GOT3 (cell line): ENCODE measurements around the gene ZBTB49.

Experiments
- DNase-seq: peaks from one replicate; lab custom pipeline; 2025; ENCODE audit warnings: mixed read lengths; lab: John Stamatoyannopoulos, UW

The ZBTB49 gene

DNA sequence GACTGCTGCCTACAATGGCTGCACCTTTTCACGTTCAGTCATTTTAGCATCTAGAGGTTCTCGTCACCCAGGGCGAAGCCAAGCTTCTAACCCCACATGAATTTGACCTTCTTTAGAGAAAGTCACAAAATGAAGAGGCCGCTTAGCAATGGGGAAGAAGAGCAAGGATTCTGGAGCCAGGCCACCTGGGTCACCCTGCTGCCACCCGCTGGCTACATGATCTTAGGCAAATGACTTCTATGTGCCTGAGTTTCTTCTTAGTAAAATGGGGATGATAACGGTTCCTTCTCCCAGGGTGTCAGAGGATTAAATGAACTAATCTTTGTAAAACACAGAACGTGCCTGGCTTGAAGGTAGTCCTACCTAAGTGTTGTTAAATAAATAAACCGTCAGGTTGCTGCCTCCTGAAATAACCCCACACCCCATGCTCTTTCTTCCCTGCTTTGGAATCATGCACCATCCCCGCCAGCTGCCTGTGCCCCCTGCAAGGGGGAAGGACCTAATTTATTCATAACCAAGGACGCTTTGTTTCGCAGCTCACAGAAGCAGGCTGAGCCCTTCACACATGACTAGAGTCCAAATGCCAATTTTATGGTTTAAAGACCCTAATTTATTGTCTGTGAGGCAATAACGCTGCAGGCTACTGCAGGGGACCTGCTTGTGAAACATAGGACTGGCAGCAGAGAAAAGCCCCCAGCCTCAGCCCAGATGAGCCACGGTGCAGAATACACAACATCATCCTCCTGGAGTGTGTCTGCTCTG lies 68.2 kb downstream of the ZBTB49 start:
- no peak for DNase-seq

DNA sequence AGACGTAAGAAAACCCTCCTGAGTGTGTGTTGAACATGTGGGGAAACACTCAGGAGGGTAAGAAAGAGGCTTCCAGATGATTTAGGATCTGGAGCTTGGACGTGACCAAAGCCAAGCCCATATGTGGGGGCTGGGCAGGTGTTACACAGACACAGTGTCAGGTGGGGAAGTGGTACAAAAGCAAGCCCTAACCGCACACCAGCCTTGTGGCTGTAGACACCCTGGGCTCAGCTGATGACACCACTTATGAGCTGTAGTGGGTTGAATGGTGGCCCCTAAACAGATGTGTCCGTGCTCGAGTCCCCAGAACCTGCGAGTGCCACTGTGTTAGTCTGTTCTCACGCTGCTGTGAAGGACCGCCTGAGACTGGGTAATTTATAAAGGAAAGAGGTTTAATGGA lies 71.8 kb downstream of the ZBTB49 start:
- no peak for DNase-seq

DNA sequence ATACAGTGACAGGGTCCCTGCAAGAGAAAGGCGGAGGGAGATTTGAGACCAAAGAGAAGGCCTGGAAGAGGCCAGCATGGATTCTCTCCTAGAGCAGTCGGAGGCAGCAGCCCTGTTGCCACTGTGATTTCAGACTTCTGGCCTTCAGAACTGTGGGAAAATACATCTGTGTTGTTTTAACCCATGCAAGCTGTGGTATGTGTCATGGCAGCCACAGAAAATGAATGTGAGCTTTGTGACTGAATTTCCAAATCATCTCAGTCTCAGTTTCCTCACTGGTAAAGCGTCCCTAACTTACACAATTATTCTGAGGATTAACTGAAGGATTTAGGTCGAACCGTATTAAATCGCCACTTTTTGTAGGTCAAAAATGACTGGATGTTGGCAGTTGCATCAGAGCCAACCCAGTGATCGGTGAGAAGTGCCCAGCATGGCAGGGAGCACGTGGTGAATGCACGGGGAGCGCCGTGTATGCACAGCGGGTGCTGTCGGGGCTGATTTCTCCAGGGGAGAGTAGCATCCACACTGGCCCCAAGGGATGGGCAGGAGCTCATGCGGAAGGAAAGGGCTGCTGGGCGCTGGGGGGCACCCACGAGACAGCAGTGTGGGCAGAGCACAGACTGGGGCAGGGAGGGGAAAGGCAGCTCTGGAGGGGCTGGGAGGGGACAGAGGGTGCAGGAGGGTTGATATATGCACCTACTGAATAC lies 73.1 kb downstream of the ZBTB49 start:
- DNase-seq = no peak

DNA sequence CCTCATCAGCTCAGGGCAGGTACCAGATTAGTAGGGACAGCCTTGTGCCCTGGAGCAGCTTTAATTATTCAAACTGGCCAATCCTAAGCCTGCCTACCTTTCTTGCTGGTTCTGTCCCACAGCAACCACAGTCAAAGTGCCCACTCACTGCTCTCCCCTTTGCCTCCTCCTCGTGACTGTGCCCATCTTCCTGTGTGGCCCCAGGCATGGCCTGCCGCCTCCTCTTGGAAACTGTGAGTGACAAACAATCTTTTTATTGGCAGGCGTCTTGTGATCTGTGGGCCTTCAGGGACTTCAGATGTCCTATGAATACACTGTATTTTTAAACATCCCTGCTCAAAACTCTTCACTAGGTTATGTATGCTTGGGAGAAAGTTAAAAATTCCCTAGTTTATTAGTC lies 74.0 kb downstream of the ZBTB49 start:
- DNase-seq = no peak

DNA sequence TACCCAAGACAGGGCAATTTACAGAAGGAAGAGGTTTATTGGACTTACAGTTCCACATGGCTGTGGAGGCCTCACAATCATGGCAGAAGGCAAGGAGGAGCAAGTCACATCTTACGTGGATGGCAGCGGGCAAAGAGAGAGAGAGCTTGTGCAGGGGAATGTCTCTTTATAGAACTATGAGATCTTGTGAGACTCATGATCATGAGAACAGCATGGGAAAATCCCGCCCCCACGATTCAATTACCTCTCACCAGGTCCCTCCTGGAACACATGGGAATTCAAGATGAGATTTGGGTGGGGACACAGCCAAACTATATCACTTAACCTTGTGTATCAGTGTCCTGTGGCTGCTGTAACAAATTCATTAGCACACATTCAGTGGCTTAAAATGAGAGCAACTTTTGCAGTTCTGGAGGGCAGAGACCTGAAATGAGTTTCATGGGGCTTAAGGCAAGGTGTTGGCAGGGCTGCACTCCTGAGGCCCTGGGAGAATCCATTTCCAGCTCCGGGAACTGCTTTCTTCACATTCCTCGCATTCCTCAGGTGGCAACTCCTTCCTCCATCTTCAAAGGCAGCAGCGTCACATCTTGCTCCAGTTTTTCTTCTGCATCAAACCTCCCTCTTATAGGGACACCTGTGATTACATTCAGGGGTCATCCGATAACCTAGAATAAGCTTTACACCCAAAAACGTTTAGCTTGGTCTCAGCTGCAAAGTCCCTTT lies 74.6 kb downstream of the ZBTB49 start:
- DNase-seq = no peak

DNA sequence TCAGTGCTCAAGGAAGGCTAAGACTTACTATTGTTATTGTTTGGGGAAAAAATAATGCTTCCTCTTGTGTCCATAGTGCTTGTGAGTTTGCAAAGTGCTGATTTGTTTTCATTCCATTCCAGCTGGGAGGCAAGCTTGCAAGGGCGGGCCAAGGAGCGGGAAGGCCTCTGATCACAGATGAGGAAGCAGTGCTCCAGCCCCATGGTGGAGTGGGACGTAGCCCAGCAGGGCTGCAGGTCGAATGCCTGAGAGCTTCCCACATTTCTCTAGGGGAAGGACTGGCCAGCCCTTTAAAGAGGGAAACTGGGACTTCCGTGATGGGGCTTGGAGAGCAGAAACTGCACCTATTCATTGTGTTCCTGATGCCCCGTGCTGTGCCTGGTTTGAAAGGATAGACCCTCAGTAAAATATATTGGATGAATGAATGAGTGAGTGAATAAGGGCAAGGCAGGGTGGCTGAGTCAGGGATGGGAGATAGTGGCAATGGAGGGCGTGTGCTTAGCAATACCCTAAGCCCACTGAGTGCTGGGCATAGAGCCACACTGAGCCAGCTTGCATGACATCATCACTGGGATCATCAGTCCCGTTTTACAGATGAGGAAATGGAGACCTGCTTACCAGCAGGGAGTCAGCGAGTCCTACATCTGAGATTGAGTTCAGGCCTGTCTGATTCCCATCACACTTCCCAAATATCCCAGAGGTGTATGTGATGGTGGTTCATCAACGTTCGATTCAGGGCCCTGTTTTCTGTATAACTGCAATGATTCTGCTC lies 78.9 kb downstream of the ZBTB49 start:
- no peak for DNase-seq
